Measurements from ENCODE around the gene ABCB4. TPM values are rescaled to one million over a fixed set of nuclear protein-coding genes. Genes with fewer than 3 reads are reported as not detected.

The ABCB4 gene
- total and polyA plus RNA-seq, 2 of the 8 experiments (the other 6 are each of a cell fraction or from before 2014, with no cell fraction given): 0.54 to 0.60 TPM

- TF ChIP-seq SIN3A (conservative IDR thresholded peaks at IDR 0.05 in 1 of 2, IDR thresholded peaks at IDR 0.05 in 1 of 2; ENCODE audit: low read depth in 1 of 2, low read length in 2 of 2) (no peak), CBX5 (IDR thresholded peaks at IDR 0.05; ENCODE audit: low read depth, low read length) (no peak)
These were observed 114.2 kb downstream of the ABCB4 start (continued) for GRCh38 chr7:87361320-87361719.
